Mucosa of rectum (tissue), 2 donors: ENCODE data around the gene PIM3.

Experiments used
- H3K27ac ChIP-seq, 2 donors: one replicate each; pipeline ENCODE4 v1.7.0; 2013; ENCODE audit warnings: inconsistent platforms in 2 of 2, low read depth in 2 of 2, low read length in 2 of 2
- H3K27me3 ChIP-seq, 2 donors: one replicate each; pipeline ENCODE4 v1.7.0; 2013; ENCODE audit warnings: low read length in 2 of 2; ENCODE audit not compliant: control insufficient read depth in 2 of 2, insufficient read depth in 2 of 2
- H3K36me3 ChIP-seq, 2 donors: one replicate each; pipeline ENCODE4 v1.7.0; 2013; ENCODE audit warnings: low read length in 2 of 2; ENCODE audit not compliant: control insufficient read depth in 2 of 2, insufficient read depth in 2 of 2
- H3K4me1 ChIP-seq, 2 donors: one replicate each; pipeline ENCODE4 v1.7.0; 2013; ENCODE audit warnings: low read length in 2 of 2, mild to moderate bottlenecking in 1 of 2; ENCODE audit not compliant: control insufficient read depth in 2 of 2, insufficient read depth in 2 of 2
- H3K4me3 ChIP-seq, 2 donors: one replicate each; pipeline ENCODE4 v1.7.0; 2013; ENCODE audit warnings: low read length in 2 of 2
- H3K9ac ChIP-seq, 2 donors: one replicate each; pipeline ENCODE4 v1.7.0; 2013; ENCODE audit warnings: low read length in 2 of 2, low read depth in 1 of 2, mild to moderate bottlenecking in 1 of 2
- H3K9me3 ChIP-seq, 2 donors: one replicate each; pipeline ENCODE4 v1.7.0; 2013; ENCODE audit warnings: low read length in 2 of 2; ENCODE audit not compliant: control insufficient read depth in 2 of 2
- donor health status: healthy.
- donor health status: Normal muscosa, but diverticular disease.

PIM3 gene

GRCh38 chr22:49968313-49968830, 7.8 kb downstream of the PIM3 start:
- Histone ChIP-seq H3K9ac (no peak overlapping the region), H3K4me1 (peaks cover 32 to 34% of the 10 kb centered on the region in 2 donors), H3K9me3 (no peaks in the 10 kb centered on the region), H3K4me3 (no peak overlapping the region), H3K27me3 (no peaks in the 10 kb centered on the region), H3K36me3 (peaks cover 11 to 14% of the 10 kb centered on the region in 2 donors), H3K27ac (peak overlapping the region in 1 of 2 donors; percentile 72)

GRCh38 chr22:49968831-49969661, 8.5 kb downstream of the PIM3 start:
- H3K4me3 ChIP-seq, result no peak overlapping the region
- no peaks in the 10 kb centered on the region for H3K27me3 ChIP-seq
- H3K4me1 ChIP-seq, result peaks cover 27 to 29% of the 10 kb centered on the region in 2 donors
- H3K9me3 ChIP-seq, result no peaks in the 10 kb centered on the region
- peaks cover 5 to 8% of the 10 kb centered on the region in 2 donors for H3K36me3 ChIP-seq
- H3K9ac ChIP-seq, result no peak overlapping the region
- H3K27ac ChIP-seq, result no peak overlapping the region

GRCh38 chr22:49969751-49970527, 9.4 kb downstream of the PIM3 start:
- peak overlapping the region in 1 of 2 donors; percentile 7 for H3K9ac ChIP-seq
- no peaks in the 10 kb centered on the region for H3K36me3 ChIP-seq
- H3K4me1 ChIP-seq, result peaks cover 24 to 26% of the 10 kb centered on the region in 2 donors
- H3K9me3 ChIP-seq, result no peaks in the 10 kb centered on the region
- H3K27ac ChIP-seq, result peak overlapping the region; percentile 67 to 90
- no peaks in the 10 kb centered on the region for H3K27me3 ChIP-seq
- H3K4me3 ChIP-seq, result peak overlapping the region; percentile 2 to 48

GRCh38 chr22:49970528-49971231, 10.1 kb downstream of the PIM3 start:
- H3K27me3 ChIP-seq, result no peaks in the 10 kb centered on the region
- no peaks in the 10 kb centered on the region for H3K9me3 ChIP-seq
- no peaks in the 10 kb centered on the region for H3K36me3 ChIP-seq
- H3K4me3 ChIP-seq, result peak overlapping the region; percentile 48 to 57
- peak overlapping the region; percentile 41 to 76 for H3K9ac ChIP-seq
- H3K27ac ChIP-seq, result peak overlapping the region; percentile 81 to 90
- peaks cover 28 to 29% of the 10 kb centered on the region in 2 donors for H3K4me1 ChIP-seq

GRCh38 chr22:49971232-49972162, 10.9 kb downstream of the PIM3 start:
- peaks cover 25 to 26% of the 10 kb centered on the region in 2 donors for H3K4me1 ChIP-seq
- H3K9me3 ChIP-seq, result no peaks in the 10 kb centered on the region
- peak overlapping the region; percentile 41 to 76 for H3K9ac ChIP-seq
- no peaks in the 10 kb centered on the region for H3K36me3 ChIP-seq
- no peaks in the 10 kb centered on the region for H3K27me3 ChIP-seq
- H3K27ac ChIP-seq, result peak overlapping the region; percentile 81 to 90
- H3K4me3 ChIP-seq, result peak overlapping the region; percentile 50 to 57

GRCh38 chr22:49972163-49973017, 11.8 kb downstream of the PIM3 start:
- Histone ChIP-seq H3K9ac (peak overlapping the region in 1 of 2 donors; percentile 76), H3K27ac (no peak overlapping the region), H3K36me3 (no peaks in the 10 kb centered on the region), H3K9me3 (no peaks in the 10 kb centered on the region), H3K4me3 (no peak overlapping the region), H3K4me1 (peaks cover 22 to 24% of the 10 kb centered on the region in 2 donors), H3K27me3 (no peaks in the 10 kb centered on the region)

- no peaks in the 10 kb centered on the region for H3K27me3 ChIP-seq
- H3K9me3 ChIP-seq, result no peaks in the 10 kb centered on the region
- H3K9ac ChIP-seq, result no peak overlapping the region
- H3K4me3 ChIP-seq, result no peak overlapping the region
- H3K27ac ChIP-seq, result no peak overlapping the region
- H3K36me3 ChIP-seq, result no peaks in the 10 kb centered on the region
- H3K4me1 ChIP-seq, result peaks cover 16 to 24% of the 10 kb centered on the region in 2 donors
Measured at GRCh38 chr22:49973018-49973961, 12.7 kb downstream of the PIM3 start.
